Mucosa of descending colon (tissue), 3 donors: ENCODE data around the gene MARK3. TPM values are rescaled to one million over a fixed set of nuclear protein-coding genes. Genes with fewer than 3 reads are reported as not detected.

Experiments
- ATAC-seq: fragments of 200-7000 bp; cut with Tn5 transposase; one replicate; pipeline ENCODE4 v1.9.1; 2020; ENCODE audit warnings: mild to moderate bottlenecking, moderate library complexity
- DNase-seq, 3 donors: peaks; one replicate each; pipeline ENCODE4 v3.0.0-alpha.2; 2020
- H3K36me3 ChIP-seq: fragments of 200-600 bp; one replicate; pipeline ENCODE4 v1.8.0; 2021; ENCODE audit warnings: low read depth, mild to moderate bottlenecking
- H3K4me1 ChIP-seq: fragments of 200-600 bp; one replicate; pipeline ENCODE4 v1.8.0; 2021; ENCODE audit warnings: low read depth, mild to moderate bottlenecking
- H3K4me3 ChIP-seq: fragments of 200-600 bp; one replicate; pipeline ENCODE4 v1.8.0; 2021; ENCODE audit warnings: mild to moderate bottlenecking
- H3K9me3 ChIP-seq: fragments of 200-600 bp; one replicate; pipeline ENCODE4 v1.8.0; 2021; ENCODE audit warnings: mild to moderate bottlenecking
- intact Hi-C, 2 donors: fragments of 100-400 bp; cut with DNase I in 1 of 2; cut with micrococcal nuclease in 1 of 2; formaldehyde crosslinking; loops; one replicate each; pipeline versions ENCODE4 v1.11.0 to v1.11.1; 2022; cut with DNase I, micrococcal nuclease
- total RNA-seq, 3 donors: library from RNA; stranded (reverse); fragmentation: NEBNext Ultra II Directional in 2 of 3; extraction: Animal tissue kit (Norgen Biotek cat#: 25700) in 2 of 3; gene quantifications; one replicate each; pipeline versions ENCODE4 v1.2.1 to v1.2.4, GENCODE V29; 2021 to 2023
- TF ChIP-seq, protein P1 (sequence below): fragments of 200-600 bp; IDR thresholded peaks from one replicate; pipeline ENCODE4 v1.8.0; 2022; ENCODE audit warnings: antibody characterized with exemption, mild to moderate bottlenecking
- donor health status: DM: no; HTN: no; CAD: no; lungs with moderate emphysema.
- donor health status: DM: no; HTN: no; CAD: no.
- donor health status: DM: no; HTN: yes; CAD: no.

Gene MARK3
- total RNA-seq, 3 donors from 2014 or later: 60.8 to 85.7 (median 66.8) TPM

GRCh38 chr14:103341250-103342129 is 43.7 kb upstream of the MARK3 start:
- DNase-seq: no peak
- TF ChIP-seq, protein P1, sequence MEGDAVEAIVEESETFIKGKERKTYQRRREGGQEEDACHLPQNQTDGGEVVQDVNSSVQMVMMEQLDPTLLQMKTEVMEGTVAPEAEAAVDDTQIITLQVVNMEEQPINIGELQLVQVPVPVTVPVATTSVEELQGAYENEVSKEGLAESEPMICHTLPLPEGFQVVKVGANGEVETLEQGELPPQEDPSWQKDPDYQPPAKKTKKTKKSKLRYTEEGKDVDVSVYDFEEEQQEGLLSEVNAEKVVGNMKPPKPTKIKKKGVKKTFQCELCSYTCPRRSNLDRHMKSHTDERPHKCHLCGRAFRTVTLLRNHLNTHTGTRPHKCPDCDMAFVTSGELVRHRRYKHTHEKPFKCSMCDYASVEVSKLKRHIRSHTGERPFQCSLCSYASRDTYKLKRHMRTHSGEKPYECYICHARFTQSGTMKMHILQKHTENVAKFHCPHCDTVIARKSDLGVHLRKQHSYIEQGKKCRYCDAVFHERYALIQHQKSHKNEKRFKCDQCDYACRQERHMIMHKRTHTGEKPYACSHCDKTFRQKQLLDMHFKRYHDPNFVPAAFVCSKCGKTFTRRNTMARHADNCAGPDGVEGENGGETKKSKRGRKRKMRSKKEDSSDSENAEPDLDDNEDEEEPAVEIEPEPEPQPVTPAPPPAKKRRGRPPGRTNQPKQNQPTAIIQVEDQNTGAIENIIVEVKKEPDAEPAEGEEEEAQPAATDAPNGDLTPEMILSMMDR: no peak
- intact Hi-C loops: no loop called here
- peaks cover 2% of the 10 kb centered on the region for H3K4me1 ChIP-seq
- peaks cover 34% of the 10 kb centered on the region for H3K36me3 ChIP-seq
- no peaks in the 10 kb centered on the region for H3K9me3 ChIP-seq
- no peak overlapping the region for H3K4me3 ChIP-seq
- no peak for ATAC-seq

GRCh38 chr14:103343164-103343879 is 41.9 kb upstream of the MARK3 start:
- ATAC-seq (no peak), DNase-seq (no peak)
- Histone ChIP-seq H3K9me3 (no peaks in the 10 kb centered on the region), H3K4me3 (no peak overlapping the region), H3K4me1 (peaks cover 2% of the 10 kb centered on the region), H3K36me3 (peaks cover 24% of the 10 kb centered on the region)
- intact Hi-C loops: no loop called here
- TF ChIP-seq, protein P1: no peak

- H3K4me3 ChIP-seq: no peak overlapping the region
- H3K4me1 ChIP-seq: peaks cover 2% of the 10 kb centered on the region
- intact Hi-C loops: no loop called here
- no peak for ATAC-seq
- H3K36me3 ChIP-seq: peaks cover 17% of the 10 kb centered on the region
- TF ChIP-seq, protein P1: no peak
- no peaks in the 10 kb centered on the region for H3K9me3 ChIP-seq
- no peak for DNase-seq
These were observed 41.1 kb upstream of the MARK3 start for GRCh38 chr14:103343905-103344797.

- Histone ChIP-seq H3K36me3 (peaks cover 13% of the 10 kb centered on the region), H3K4me1 (peaks cover 2% of the 10 kb centered on the region), H3K4me3 (no peak overlapping the region), H3K9me3 (no peaks in the 10 kb centered on the region)
- intact Hi-C loops: no loop called here
- DNase-seq (no peak), ATAC-seq (no peak)
- TF ChIP-seq, protein P1: no peak
These were observed 38.9 kb upstream of the MARK3 start for GRCh38 chr14:103346286-103346685.

- ATAC-seq (peak; percentile 10), DNase-seq (no peak)
- Histone ChIP-seq H3K36me3 (peaks cover 6% of the 10 kb centered on the region), H3K4me3 (no peak overlapping the region), H3K9me3 (no peaks in the 10 kb centered on the region), H3K4me1 (peaks cover 2% of the 10 kb centered on the region)
- intact Hi-C loops: no loop called here
- TF ChIP-seq, protein P1: no peak
These were observed 38.0 kb upstream of the MARK3 start for GRCh38 chr14:103347091-103347815.
